HG02678 (cell line): ENCODE measurements around the gene SLC4A1AP.
"Not testable (repeated sequence)": the region's sequence is repeated elsewhere in the genome, so short reads cannot be mapped to it uniquely, and the experiment has no call there.

Experiments
- ATAC-seq: cut with Tn5 transposase; IDR thresholded peaks from one replicate; pipeline ENCODE4 v1.9.1; 2021; ENCODE audit warnings: mild to moderate bottlenecking, moderate library complexity; ENCODE audit not compliant: unreplicated experiment

Gene SLC4A1AP

GRCh38 chr2:27663285-27664153 lies at the start of gene SLC4A1AP, which contains the start of gene SUPT7L:
SLC4A1AP (plus strand) TSS chr2:27663889; CDS start chr2:27663915, 26 bp downstream.
SUPT7L (minus strand) TSS chr2:27663614; CDS start chr2:27662192, 1,422 bp downstream.
- ATAC-seq = peak; percentile 70

DNA sequence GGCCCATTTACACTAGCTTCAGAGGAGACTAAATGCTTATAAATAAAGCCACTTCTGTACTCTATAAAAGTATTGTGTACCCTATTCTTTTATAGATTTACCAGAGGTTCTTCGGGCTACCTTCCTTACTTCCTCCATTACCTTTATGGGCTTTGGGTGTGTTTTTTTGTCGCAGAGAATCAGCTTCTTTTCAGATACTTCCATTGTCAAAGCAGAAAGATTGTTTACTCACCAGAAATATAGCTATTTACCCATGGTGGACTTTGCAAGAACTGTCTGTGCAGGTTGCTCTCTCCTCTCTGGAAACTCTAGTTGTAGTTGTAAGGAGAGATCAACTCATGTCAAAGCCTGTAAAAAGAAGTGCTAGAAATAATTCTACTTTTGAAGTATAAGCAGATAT lies 49.7 kb upstream of the SLC4A1AP start:
- no peak for ATAC-seq

GRCh38 chr2:27615316-27615715 lies 48.4 kb upstream of the SLC4A1AP start:
- ATAC-seq = no peak

DNA sequence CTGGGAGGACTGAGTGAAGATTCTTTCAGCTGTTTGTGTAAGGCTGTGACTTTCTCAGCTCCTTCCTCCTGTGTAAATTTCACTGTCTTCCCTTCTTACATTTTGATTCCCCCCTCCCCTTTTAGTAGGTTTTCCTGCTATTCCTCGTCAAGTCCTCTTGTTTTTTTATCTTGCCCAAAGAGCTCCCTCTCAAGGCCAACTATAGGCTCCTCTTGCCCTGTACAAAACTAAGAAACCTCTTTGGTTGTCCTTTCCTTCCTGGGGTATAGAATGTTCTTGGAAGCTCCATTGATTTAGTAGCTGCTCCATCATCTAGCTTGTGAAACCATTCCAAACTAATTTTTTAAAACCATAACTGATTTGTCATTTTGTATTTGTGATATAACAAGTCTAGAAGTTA lies 42.2 kb upstream of the SLC4A1AP start:
- no peak for ATAC-seq

- no peak for ATAC-seq
Measured at GRCh38 chr2:27622921-27623384, 40.7 kb upstream of the SLC4A1AP start.

- ATAC-seq = no peak
Measured at GRCh38 chr2:27624943-27625342, 38.7 kb upstream of the SLC4A1AP start.

DNA sequence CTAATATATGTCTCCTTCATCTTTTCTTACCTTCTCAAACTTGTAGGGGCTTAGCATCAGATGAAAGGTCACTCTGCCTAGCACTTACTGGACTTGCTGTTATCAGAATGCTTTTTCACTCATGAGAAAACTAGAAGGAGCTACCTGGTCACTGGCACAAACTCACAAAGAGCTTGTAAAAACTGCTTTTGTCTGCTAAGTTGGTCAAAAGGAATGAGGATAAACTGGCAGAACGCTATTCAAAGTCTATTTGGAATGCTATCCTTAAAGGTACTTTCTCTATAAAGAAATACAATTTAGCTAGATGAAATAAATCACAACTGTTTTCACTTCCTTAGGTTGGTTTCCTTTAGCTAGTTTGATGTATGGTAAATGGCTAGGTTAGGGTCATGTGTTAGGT lies 37.4 kb upstream of the SLC4A1AP start:
- ATAC-seq = not testable (repeated sequence)

DNA sequence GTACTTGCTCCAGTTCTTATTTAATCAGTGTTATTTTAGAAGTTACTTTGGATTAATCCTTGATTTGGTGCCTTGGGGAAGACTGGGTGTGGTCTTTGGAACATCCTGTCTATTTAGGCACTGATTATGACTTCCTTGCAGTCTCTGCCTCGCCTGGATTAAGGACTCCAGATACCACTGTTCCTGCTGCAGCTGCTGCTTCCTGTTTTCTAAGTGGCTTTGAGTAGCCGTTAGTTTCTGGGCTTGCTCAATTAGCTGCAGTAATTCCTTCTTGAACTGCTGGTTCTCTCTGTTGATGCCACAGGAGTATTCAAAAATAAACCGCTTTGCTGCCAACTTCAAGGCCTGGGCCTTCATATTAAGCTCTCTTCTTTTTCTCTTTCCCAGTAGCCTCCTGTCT lies 36.8 kb upstream of the SLC4A1AP start:
- ATAC-seq = not testable (repeated sequence)

GRCh38 chr2:27627963-27628766 lies 35.5 kb upstream of the SLC4A1AP start:
- ATAC-seq = peak; percentile 12

GRCh38 chr2:27628767-27629709 lies 34.7 kb upstream of the SLC4A1AP start, which contains the start of the genes CCDC121 and GPN1:
CCDC121 (minus strand) TSS chr2:27629012; CDS start chr2:27627799, 1,213 bp downstream.
GPN1 (plus strand) TSS chr2:27629050; CDS start chr2:27629059, 9 bp downstream.
- peak; percentile 97 for ATAC-seq

- ATAC-seq = not testable (repeated sequence)
Measured at GRCh38 chr2:27630257-27630656, 33.4 kb upstream of the SLC4A1AP start.

- no peak for ATAC-seq
Measured at GRCh38 chr2:27634291-27634690, 29.4 kb upstream of the SLC4A1AP start.

DNA sequence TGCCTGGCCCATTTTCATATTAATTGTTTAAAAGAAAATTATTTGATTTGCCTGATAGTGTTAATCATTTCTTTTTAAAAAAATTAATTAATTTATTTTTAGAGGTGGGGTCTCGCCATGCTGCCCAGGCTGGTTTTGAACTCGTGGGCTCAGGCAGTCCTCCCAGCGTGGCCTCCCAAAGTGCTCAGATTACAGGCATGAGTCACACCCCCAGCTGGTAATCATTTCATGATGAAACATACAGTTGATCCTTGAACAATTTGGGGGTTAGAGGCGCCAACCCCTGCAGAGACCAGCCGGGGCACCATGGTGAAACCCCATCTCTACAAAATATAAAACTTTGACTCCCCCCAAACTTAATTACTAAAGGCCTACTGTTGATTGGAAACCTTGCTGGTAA lies 26.9 kb upstream of the SLC4A1AP start:
- ATAC-seq = no peak

DNA sequence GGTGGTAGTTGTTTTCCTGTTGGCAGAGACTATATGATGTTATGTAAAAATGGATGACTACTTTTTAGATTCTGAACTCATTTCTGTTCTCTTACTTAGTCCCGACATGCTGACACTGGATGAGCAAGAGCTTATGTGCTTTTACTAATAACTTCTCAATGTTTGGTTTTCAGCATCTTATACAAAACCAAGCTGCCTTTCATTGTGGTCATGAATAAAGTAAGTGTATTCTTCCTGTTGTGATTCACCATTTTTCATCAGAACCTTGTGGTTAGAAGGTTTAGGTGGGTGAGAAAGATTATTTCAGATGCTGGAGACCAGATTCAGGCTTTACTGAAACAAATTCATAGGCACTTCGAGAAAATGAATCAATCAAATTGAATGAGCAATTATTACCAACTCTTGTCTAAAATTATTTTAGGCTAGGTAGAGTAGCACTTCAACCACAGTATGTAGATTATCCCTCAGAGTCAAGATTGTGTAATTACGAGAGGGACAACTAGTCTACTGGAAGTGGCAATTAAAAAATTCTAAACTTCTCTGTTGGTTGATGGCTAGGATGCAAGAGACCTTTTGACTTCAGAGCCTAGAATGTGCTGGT lies 25.6 kb upstream of the SLC4A1AP start:
- ATAC-seq = no peak

- ATAC-seq = no peak
Measured at GRCh38 chr2:27638709-27639108, 25.0 kb upstream of the SLC4A1AP start.

- ATAC-seq = no peak
Measured at GRCh38 chr2:27640722-27641245, 22.9 kb upstream of the SLC4A1AP start.

GRCh38 chr2:27645197-27645596 lies 18.5 kb upstream of the SLC4A1AP start:
- no peak for ATAC-seq

GRCh38 chr2:27647289-27647688 lies 16.4 kb upstream of the SLC4A1AP start:
- ATAC-seq = no peak

DNA sequence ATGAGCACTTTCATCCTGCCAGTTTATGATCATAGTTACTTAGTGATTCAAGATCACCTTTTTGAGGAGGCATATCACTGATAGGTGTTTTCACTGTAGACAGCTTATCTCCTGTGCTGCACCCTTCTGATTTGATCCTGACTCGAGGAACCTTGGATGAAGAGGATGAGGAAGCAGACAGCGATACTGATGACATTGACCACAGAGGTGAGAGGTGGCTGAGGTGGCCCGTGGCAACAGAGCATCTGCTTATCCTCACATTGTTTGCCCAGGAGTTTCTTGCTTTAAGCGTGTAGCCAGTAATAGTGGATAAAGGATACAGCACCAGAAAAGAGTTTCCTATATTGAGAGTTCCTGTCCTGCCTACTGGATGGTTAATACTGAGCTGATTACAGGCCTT lies 16.0 kb upstream of the SLC4A1AP start:
- ATAC-seq = no peak

- no peak for ATAC-seq
Measured at GRCh38 chr2:27651056-27651455, 12.6 kb upstream of the SLC4A1AP start.
